CD4-positive, alpha-beta T cell treated with Interferon alpha-2 for 1 hour (primary cell): ENCODE results near the gene MAGOHB.

Source experiments
- DNase-seq, 2 donors: peaks; one replicate each; pipeline ENCODE4 v3.0.0-alpha.2; 2020 to 2022

The MAGOHB gene

DNA sequence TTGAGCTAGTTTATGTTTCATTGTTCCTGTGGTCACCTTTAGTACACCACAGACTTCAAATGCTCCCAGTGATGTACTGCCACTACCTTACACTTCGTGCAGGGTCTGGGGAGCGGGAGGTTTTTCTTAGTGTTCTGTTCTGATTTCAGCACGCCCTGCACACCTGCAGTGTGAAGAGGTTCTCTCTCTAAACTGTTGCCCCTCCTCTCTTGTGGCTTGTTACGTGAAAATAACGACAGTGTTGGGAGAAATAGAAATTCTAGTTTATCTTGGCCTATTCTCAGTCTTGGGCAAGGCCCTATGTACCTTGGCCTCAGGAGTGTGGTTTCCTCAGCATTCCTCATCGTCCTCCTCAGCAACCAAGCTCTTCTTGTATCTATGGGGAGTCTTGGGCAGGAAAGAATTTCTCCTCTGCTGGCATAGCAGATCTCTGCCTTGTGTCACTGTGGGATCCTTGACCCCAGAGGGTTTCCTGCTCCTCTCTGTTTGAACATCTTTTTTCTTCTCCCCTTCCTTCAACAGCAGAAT, 59.1 kb downstream of the MAGOHB start:
- DNase-seq: peak; percentile 42 to 61
